Esophagus squamous epithelium (tissue), 4 donors: ENCODE results near the gene MNAT1.

Experiments used
- CTCF ChIP-seq, 6 experiments: fragments of 450-650 bp in 4 of 6; fragments of 200-600 bp in 2 of 6; sonication (generic) in 2 of 6; IDR thresholded peaks; one replicate each; pipeline ENCODE4 v1.5.1; 2016 to 2019; ENCODE audit warnings: antibody characterized with exemption in 6 of 6, mild to moderate bottlenecking in 4 of 6, moderate library complexity in 4 of 6
- POLR2A ChIP-seq, 4 donors: fragments of 450-650 bp; IDR thresholded peaks; one replicate each; pipeline ENCODE4 v1.6.1; 2017; ENCODE audit warnings: antibody characterized with exemption in 4 of 4, mild to moderate bottlenecking in 4 of 4, moderate library complexity in 3 of 4

DNA sequence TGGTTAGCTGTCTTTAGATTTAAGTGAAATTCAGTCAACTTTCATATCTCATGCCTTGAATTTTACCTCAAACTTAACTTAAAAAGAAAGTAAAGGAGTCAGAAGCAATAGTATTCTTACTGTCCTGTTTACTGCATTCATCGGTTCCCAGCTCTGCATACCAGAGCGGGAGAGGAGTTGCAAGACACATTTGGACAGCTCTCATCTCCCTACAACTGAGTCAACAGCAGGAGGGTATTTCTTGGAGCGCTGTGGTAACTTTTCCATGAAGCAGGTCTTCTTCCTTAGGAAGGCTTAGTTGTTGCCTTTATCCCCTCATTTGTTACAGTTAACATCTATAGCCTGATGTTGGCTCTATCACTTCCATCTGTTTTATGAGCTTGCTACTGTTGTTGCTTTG, 181.2 kb downstream of the MNAT1 start:
- no peak for TF ChIP-seq POLR2A (IDR thresholded peaks at IDR 0.05)
- no peak for TF ChIP-seq CTCF (IDR thresholded peaks at IDR 0.05)
